ENCODE measurements around the gene CYBA. TPM values are rescaled to one million over a fixed set of nuclear protein-coding genes. Genes with fewer than 3 reads are reported as not detected.
A peak's percentile ranks its signal among the peaks of the same experiment; 100 is the strongest.
"Not testable (repeated sequence)": the region's sequence is repeated elsewhere in the genome, so short reads cannot be mapped to it uniquely, and the experiment has no call there.

Gene CYBA
- total RNA-seq, 1 donor from 2014 or later: 233 TPM

- Mint-ChIP-seq H3K36me3 (ENCODE audit: low read depth) (peaks cover 47% of the 10 kb centered on the region), H3K27ac (no peak overlapping the region), H3K27me3 (ENCODE audit: low read depth) (no peaks in the 10 kb centered on the region), H3K9me3 (no peaks in the 10 kb centered on the region), H3K4me1 (ENCODE audit: low read depth) (peaks cover under 1% of the 10 kb centered on the region), H3K4me3 (ENCODE audit: low read depth) (no peak overlapping the region)
- no peak for DNase-seq (ENCODE audit: low spot score)
- intact Hi-C loops (cut with micrococcal nuclease): no loop called here
Measured at GRCh38 chr16:88613911-88614817, 36.7 kb downstream of the CYBA start.

GRCh38 chr16:88613293-88613692 is 37.6 kb downstream of the CYBA start:
- DNase-seq (ENCODE audit: low spot score): no peak
- Mint-ChIP-seq H3K4me3 (ENCODE audit: low read depth) (no peak overlapping the region), H3K4me1 (ENCODE audit: low read depth) (no peaks in the 10 kb centered on the region), H3K27me3 (ENCODE audit: low read depth) (no peaks in the 10 kb centered on the region), H3K9me3 (no peaks in the 10 kb centered on the region), H3K36me3 (ENCODE audit: low read depth) (peaks cover 50% of the 10 kb centered on the region), H3K27ac (peak overlapping the region; percentile 30)
- intact Hi-C loops (cut with micrococcal nuclease): no loop called here

DNA sequence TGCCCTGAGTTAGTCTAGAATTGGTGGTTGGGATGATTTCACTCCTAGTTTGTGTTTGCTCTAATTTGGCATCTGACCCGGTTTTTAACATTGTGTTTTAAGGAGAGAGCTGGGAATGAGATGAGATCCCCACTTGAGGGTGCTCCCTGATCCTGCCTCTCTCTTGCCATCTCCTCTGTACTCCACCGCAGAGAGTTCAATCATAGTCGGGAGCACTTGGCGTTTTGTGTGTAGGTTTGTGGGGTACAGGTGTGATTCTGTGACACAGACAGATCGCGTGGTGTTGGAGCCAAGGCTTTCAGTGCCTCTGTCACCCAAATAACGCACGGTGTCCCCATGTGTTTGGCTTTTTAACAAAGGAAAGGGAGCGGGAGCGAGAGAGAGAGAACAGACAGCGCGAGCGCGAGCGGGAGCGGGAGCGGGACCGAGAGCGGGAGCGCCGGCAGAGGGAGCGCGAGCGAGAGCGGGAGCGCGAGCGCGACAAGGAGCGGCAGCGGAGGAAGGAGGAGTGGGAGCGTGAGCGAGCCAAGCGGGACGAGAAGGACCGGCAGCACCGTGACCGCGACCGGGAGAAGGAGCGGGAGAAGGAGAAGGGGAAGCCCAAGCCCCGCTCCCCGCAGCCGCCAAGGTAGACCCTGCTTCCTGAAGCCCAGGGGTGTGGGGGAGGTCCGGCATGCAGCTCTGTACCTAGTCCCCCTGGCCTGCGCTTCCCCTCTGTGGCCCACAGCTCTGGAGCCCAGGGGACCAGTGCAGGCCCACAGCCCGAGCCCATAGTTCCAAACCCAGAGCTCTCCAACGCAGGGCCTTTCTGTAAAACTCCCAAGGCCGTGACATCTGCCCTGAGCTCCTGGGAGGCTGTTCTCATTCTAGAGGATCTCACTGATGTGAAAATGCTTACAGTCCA is 39.7 kb downstream of the CYBA start:
- no peaks in the 10 kb centered on the region for H3K4me1 Mint-ChIP-seq (ENCODE audit: low read depth)

GRCh38 chr16:88610080-88610479 is 40.8 kb downstream of the CYBA start:
- H3K4me3 Mint-ChIP-seq (ENCODE audit: low read depth): no peak overlapping the region
- no peak for DNase-seq (ENCODE audit: low spot score)
- H3K36me3 Mint-ChIP-seq (ENCODE audit: low read depth): peaks cover 53% of the 10 kb centered on the region
- no peaks in the 10 kb centered on the region for H3K9me3 Mint-ChIP-seq
- no peak overlapping the region for H3K27ac Mint-ChIP-seq
- H3K4me1 Mint-ChIP-seq (ENCODE audit: low read depth): no peaks in the 10 kb centered on the region
- intact Hi-C loops (cut with micrococcal nuclease): no loop called here
- H3K27me3 Mint-ChIP-seq (ENCODE audit: low read depth): no peaks in the 10 kb centered on the region

More for the DNA sequence above, 39.7 kb downstream of the CYBA start:
- Mint-ChIP-seq H3K27me3 (ENCODE audit: low read depth) (no peaks in the 10 kb centered on the region), H3K9me3 (no peaks in the 10 kb centered on the region), H3K36me3 (ENCODE audit: low read depth) (peaks cover 54% of the 10 kb centered on the region), H3K4me3 (ENCODE audit: low read depth) (no peak overlapping the region), H3K27ac (no peak overlapping the region)
- no peak for DNase-seq (ENCODE audit: low spot score)
- intact Hi-C loops (cut with micrococcal nuclease): no loop called here

GRCh38 chr16:88609426-88609825 is 41.4 kb downstream of the CYBA start:
- DNase-seq (ENCODE audit: low spot score); H3K27ac Mint-ChIP-seq; H3K4me3 Mint-ChIP-seq (ENCODE audit: low read depth); H3K4me1 Mint-ChIP-seq (ENCODE audit: low read depth); H3K27me3 Mint-ChIP-seq (ENCODE audit: low read depth); intact Hi-C loops (cut with micrococcal nuclease); H3K9me3 Mint-ChIP-seq: not testable (repeated sequence)
- H3K36me3 Mint-ChIP-seq (ENCODE audit: low read depth): peaks cover 53% of the 10 kb centered on the region

DNA sequence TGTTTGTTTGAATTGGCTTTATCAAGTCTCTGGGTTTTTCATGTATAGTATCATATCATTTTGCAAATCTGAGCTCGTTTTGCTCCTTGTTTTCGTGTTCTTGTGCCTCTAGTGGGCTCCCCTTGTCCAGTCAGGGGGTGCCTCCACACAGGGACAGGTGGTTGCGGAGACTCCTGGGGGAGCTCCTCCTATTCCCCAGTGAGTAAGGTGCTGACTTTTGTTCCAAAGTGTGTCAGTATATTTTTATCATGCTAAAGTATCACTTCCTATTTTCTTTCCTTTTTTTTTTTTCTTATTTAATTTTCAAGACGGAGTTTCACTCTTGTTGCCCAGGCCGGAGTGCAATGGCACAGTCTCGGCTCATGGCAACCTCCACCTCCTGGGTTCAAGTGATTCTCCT is 42.8 kb downstream of the CYBA start:
- intact Hi-C loops (cut with micrococcal nuclease): no loop called here
- Mint-ChIP-seq H3K9me3 (no peaks in the 10 kb centered on the region), H3K4me3 (ENCODE audit: low read depth) (no peak overlapping the region), H3K27ac (no peak overlapping the region), H3K27me3 (ENCODE audit: low read depth) (no peaks in the 10 kb centered on the region), H3K4me1 (ENCODE audit: low read depth) (no peaks in the 10 kb centered on the region), H3K36me3 (ENCODE audit: low read depth) (peaks cover 49% of the 10 kb centered on the region)
- no peak for DNase-seq (ENCODE audit: low spot score)

GRCh38 chr16:88606148-88606757 is 44.6 kb downstream of the CYBA start:
- Mint-ChIP-seq H3K36me3 (ENCODE audit: low read depth) (peaks cover 56% of the 10 kb centered on the region), H3K9me3 (no peaks in the 10 kb centered on the region), H3K4me3 (ENCODE audit: low read depth) (no peak overlapping the region), H3K27ac (no peak overlapping the region), H3K27me3 (ENCODE audit: low read depth) (no peaks in the 10 kb centered on the region), H3K4me1 (ENCODE audit: low read depth) (no peaks in the 10 kb centered on the region)
- intact Hi-C loops (cut with micrococcal nuclease): no loop called here
- DNase-seq (ENCODE audit: low spot score): no peak

GRCh38 chr16:88605186-88606147 is 45.4 kb downstream of the CYBA start:
- no peak overlapping the region for H3K27ac Mint-ChIP-seq
- no peak for DNase-seq (ENCODE audit: low spot score)
- no peak overlapping the region for H3K4me3 Mint-ChIP-seq (ENCODE audit: low read depth)
- H3K27me3 Mint-ChIP-seq (ENCODE audit: low read depth): no peaks in the 10 kb centered on the region
- H3K4me1 Mint-ChIP-seq (ENCODE audit: low read depth): no peaks in the 10 kb centered on the region
- intact Hi-C loops (cut with micrococcal nuclease): no loop called here
- H3K9me3 Mint-ChIP-seq: no peaks in the 10 kb centered on the region
- peaks cover 57% of the 10 kb centered on the region for H3K36me3 Mint-ChIP-seq (ENCODE audit: low read depth)

DNA sequence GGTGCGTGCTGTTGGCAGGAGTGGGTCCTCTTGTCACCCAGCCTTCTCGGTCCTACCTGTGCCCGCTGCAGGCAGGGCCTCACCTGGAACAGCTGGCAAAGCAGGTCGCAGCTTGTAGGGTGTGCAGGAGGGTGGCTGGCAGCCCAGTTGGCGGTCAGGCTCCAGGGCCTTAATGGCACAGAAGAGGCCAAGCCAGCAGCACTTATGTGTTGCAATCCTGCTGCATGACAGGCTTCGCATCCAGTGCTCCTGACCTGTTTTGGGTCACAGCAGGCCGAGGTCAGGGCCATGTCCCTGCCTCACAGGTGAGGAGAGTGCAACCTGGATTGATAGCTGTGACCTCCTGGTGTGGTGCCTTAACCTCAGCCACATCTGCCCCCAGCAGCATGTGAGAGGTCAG is 48.8 kb downstream of the CYBA start:
- Mint-ChIP-seq H3K27ac (no peak overlapping the region), H3K4me3 (ENCODE audit: low read depth) (no peak overlapping the region), H3K4me1 (ENCODE audit: low read depth) (no peaks in the 10 kb centered on the region), H3K36me3 (ENCODE audit: low read depth) (peaks cover 55% of the 10 kb centered on the region), H3K9me3 (no peaks in the 10 kb centered on the region), H3K27me3 (ENCODE audit: low read depth) (no peaks in the 10 kb centered on the region)
- no peak for DNase-seq (ENCODE audit: low spot score)
- intact Hi-C loops (cut with micrococcal nuclease): no loop called here

GRCh38 chr16:88601313-88602036 is 49.4 kb downstream of the CYBA start:
- Mint-ChIP-seq H3K4me3 (ENCODE audit: low read depth) (no peak overlapping the region), H3K4me1 (ENCODE audit: low read depth) (peaks cover 1% of the 10 kb centered on the region), H3K27me3 (ENCODE audit: low read depth) (no peaks in the 10 kb centered on the region), H3K36me3 (ENCODE audit: low read depth) (peaks cover 51% of the 10 kb centered on the region), H3K27ac (no peak overlapping the region), H3K9me3 (no peaks in the 10 kb centered on the region)
- DNase-seq (ENCODE audit: low spot score): no peak
- intact Hi-C loops (cut with micrococcal nuclease): no loop called here

DNA sequence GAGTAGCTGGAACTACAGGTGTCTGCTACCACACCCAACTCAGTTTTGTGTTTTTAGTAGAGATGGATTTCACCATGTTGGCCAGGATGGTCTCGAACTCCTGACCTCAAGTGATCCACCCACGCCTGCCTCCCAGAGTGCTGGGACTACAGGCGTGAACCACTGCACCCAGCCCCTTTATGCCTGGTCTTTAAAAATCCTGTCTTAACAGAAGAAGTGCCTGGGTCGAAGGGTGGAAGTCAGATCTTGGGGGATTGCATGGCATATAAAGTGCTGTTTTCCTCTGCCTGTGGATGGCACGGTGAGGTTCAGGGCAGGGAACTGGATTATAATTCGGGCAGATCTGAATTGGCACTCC is 50.3 kb downstream of the CYBA start:
- peaks cover 5% of the 10 kb centered on the region for H3K4me1 Mint-ChIP-seq (ENCODE audit: low read depth)
- DNase-seq (ENCODE audit: low spot score): no peak
- peaks cover 51% of the 10 kb centered on the region for H3K36me3 Mint-ChIP-seq (ENCODE audit: low read depth)
- no peaks in the 10 kb centered on the region for H3K9me3 Mint-ChIP-seq
- H3K27me3 Mint-ChIP-seq (ENCODE audit: low read depth): no peaks in the 10 kb centered on the region
- intact Hi-C loops (cut with micrococcal nuclease): no loop called here
- no peak overlapping the region for H3K4me3 Mint-ChIP-seq (ENCODE audit: low read depth)
- no peak overlapping the region for H3K27ac Mint-ChIP-seq
